CD8-positive, alpha-beta memory T cell (primary cell): Measurements from ENCODE around the gene SLC37A4. TPM values are rescaled to one million over a fixed set of nuclear protein-coding genes. Genes with fewer than 3 reads are reported as not detected.

ENCODE experiments used
- CTCF ChIA-PET: fragments of 350-600 bp; sonication (Branson Sonifier 250); formaldehyde crosslinking; loops from one replicate; lab custom pipeline; 2021; ENCODE audit warnings: antibody characterized with exemption; lab: Charles Lee
- POLR2A ChIA-PET: fragments of 350-600 bp; sonication (Branson Sonifier 250); formaldehyde crosslinking; loops from one replicate; lab custom pipeline; 2021; ENCODE audit warnings: antibody characterized with exemption; lab: Charles Lee
- DNase-seq, 5 donors: peaks; one replicate each; pipeline versions ENCODE4 v3.0.0 to v3.0.0-alpha.2; 2020 to 2022; ENCODE audit warnings: mixed read lengths in 1 of 5
- H3K27ac ChIP-seq: one replicate; pipeline ENCODE4 v1.7.0; 2013; ENCODE audit warnings: low read depth, mild to moderate bottlenecking, low read length, moderate library complexity
- H3K27me3 ChIP-seq: 2 replicates; pipeline ENCODE4 v1.7.0; 2013; ENCODE audit warnings: low read length, mild to moderate bottlenecking; ENCODE audit not compliant: insufficient read depth, poor library complexity, severe bottlenecking
- H3K36me3 ChIP-seq: 2 replicates; pipeline ENCODE4 v1.7.0; 2013; ENCODE audit warnings: mild to moderate bottlenecking, low read length, moderate library complexity; ENCODE audit not compliant: insufficient read depth
- H3K4me1 ChIP-seq: 2 replicates; pipeline ENCODE4 v1.7.0; 2013; ENCODE audit warnings: mild to moderate bottlenecking, low read length, moderate library complexity; ENCODE audit not compliant: insufficient read depth
- H3K4me3 ChIP-seq: 2 replicates; pipeline ENCODE4 v1.7.0; 2013; ENCODE audit warnings: mild to moderate bottlenecking, low read length
- H3K9me3 ChIP-seq: 2 replicates; pipeline ENCODE4 v1.7.0; 2013; ENCODE audit warnings: mild to moderate bottlenecking, low read length
- H3K27ac Mint-ChIP-seq, 8 donors: one replicate each; pipeline ENCODE4 v1.8.0; 2020 to 2021; ENCODE audit warnings: mixed read lengths in 8 of 8, mild to moderate bottlenecking in 6 of 8, inconsistent platforms in 3 of 8, moderate library complexity in 3 of 8
- H3K27me3 Mint-ChIP-seq, 2 donors: one replicate each; pipeline ENCODE4 v1.8.0; 2020 to 2021; ENCODE audit warnings: mixed read lengths in 2 of 2, mild to moderate bottlenecking in 1 of 2, moderate library complexity in 1 of 2
- H3K36me3 Mint-ChIP-seq, 3 donors: one replicate each; pipeline ENCODE4 v1.8.0; 2020 to 2021; ENCODE audit warnings: mixed read lengths in 3 of 3, inconsistent platforms in 1 of 3, mild to moderate bottlenecking in 1 of 3
- H3K4me1 Mint-ChIP-seq, 3 donors: one replicate each; pipeline ENCODE4 v1.8.0; 2020 to 2021; ENCODE audit warnings: mixed read lengths in 3 of 3, inconsistent platforms in 1 of 3, mild to moderate bottlenecking in 1 of 3
- H3K4me3 Mint-ChIP-seq, 7 donors: one replicate each; pipeline ENCODE4 v1.8.0; 2020 to 2021; ENCODE audit warnings: mixed read lengths in 7 of 7, mild to moderate bottlenecking in 6 of 7, moderate library complexity in 4 of 7, inconsistent platforms in 2 of 7
- H3K9me3 Mint-ChIP-seq, 5 donors: one replicate each; pipeline ENCODE4 v1.8.0; 2020 to 2022; ENCODE audit warnings: mixed read lengths in 5 of 5, mild to moderate bottlenecking in 3 of 5, moderate library complexity in 2 of 5, inconsistent platforms in 1 of 5
- polyA plus RNA-seq: library from polyadenylated mRNA; unstranded; fragments of 300-500 nt; fragmentation: Illumina TruSeq; gene quantifications from one replicate; pipeline ENCODE4 v1.2.3, GENCODE V29; 2021
- total RNA-seq, 2 experiments: library from RNA; stranded (reverse); gene quantifications; one replicate each; pipeline ENCODE4 v1.2.3, GENCODE V29; 2021

Gene SLC37A4
- total and polyA plus RNA-seq, 3 experiments from 2014 or later: 11.3 to 28.5 (median 22.7) TPM

GRCh38 chr11:118980191-118980881 lies 50.3 kb downstream of the SLC37A4 start:
- no peak for DNase-seq
- no peaks in the 10 kb centered on the region for H3K4me1 ChIP-seq
- POLR2A ChIA-PET: no interaction called here
- Mint-ChIP-seq H3K36me3 (no peaks in the 10 kb centered on the region), H3K9me3 (no peaks in the 10 kb centered on the region), H3K4me3 (no peak overlapping the region), H3K4me1 (no peaks in the 10 kb centered on the region), H3K27ac (no peak overlapping the region), H3K27me3 (peaks cover 6 to 20% of the 10 kb centered on the region in 2 donors)
- H3K27me3 ChIP-seq: no peaks in the 10 kb centered on the region
- H3K27ac ChIP-seq: peak overlapping the region; percentile 44
- no peaks in the 10 kb centered on the region for H3K9me3 ChIP-seq
- no peak overlapping the region for H3K4me3 ChIP-seq
- no peaks in the 10 kb centered on the region for H3K36me3 ChIP-seq
- CTCF ChIA-PET: no interaction called here

DNA sequence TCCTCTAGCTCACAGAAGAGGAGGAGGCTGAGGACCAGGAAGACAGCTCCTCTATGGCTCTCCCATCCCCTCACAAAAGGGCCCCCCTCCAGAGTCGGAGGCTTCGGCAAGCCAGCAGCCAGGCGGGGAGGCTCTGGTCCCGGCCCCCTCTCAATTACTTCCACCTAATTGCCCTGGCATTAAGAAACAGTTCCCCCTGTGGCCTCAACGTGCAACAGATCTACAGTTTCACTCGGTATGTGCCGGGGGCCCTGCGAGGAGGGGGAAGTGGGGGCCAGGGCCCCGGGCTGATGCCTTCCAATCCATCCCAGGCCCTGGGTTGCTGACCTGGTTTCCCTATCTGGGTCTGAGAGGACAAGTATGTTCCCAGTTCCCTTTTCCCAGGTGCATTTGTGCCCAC lies 51.2 kb downstream of the SLC37A4 start:
- no peak for DNase-seq
- Mint-ChIP-seq H3K27ac (no peak overlapping the region), H3K36me3 (peaks cover 0 to 4% (median 0%) of the 10 kb centered on the region in 3 donors), H3K27me3 (peaks cover 6 to 27% of the 10 kb centered on the region in 2 donors), H3K4me3 (no peak overlapping the region), H3K4me1 (no peaks in the 10 kb centered on the region), H3K9me3 (no peaks in the 10 kb centered on the region)
- Histone ChIP-seq H3K27ac (no peak overlapping the region), H3K9me3 (no peaks in the 10 kb centered on the region), H3K4me1 (no peaks in the 10 kb centered on the region), H3K4me3 (no peak overlapping the region), H3K27me3 (no peaks in the 10 kb centered on the region), H3K36me3 (no peaks in the 10 kb centered on the region)
- CTCF ChIA-PET: no interaction called here
- POLR2A ChIA-PET: no interaction called here

DNA sequence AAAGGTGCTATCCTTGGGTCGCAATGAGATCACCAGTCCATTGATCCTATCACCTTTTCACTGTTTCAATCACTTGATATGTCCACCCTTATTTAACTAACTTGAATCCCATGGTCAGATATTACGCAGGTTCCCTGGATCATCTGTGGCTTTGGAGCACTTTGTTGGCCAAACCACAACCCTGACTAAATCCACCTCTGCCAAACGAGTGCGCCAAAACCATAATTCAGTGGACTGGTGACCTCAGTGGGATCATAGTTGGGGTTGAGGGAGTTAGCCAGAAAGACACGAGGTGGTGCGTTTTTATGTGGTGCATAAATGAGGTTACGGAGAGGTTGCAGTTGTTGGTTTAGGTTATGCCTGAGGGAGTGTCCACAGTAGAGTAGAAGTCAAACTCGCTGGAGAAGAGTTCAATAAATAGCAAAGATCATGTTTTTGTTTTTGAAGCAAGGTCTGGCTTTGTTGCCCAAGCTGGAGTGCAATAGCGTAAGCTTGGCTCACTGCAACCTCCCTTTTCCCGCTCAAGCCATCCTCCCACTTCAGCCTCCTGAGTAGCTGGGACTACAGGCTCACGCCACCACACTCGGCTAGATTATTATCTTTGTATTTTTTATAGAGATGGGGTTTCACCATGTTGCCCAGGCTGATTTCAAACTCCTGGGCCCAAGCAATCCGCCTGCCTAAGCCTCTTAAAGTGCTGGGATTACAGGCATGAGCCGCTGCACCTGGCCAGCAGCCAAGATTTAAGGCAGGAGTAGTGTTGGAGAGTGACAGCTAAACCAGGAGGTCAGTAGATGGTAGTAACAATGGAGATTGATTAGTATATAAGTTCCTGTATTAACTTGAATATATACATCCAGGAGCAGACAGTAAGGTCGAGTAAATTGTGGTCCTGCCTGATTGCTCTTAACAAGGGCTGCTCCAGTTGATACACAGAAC lies 54.6 kb downstream of the SLC37A4 start:
- Histone ChIP-seq H3K9me3 (no peaks in the 10 kb centered on the region), H3K27me3 (no peaks in the 10 kb centered on the region), H3K4me3 (no peak overlapping the region), H3K27ac (no peak overlapping the region), H3K4me1 (no peaks in the 10 kb centered on the region), H3K36me3 (no peaks in the 10 kb centered on the region)
- POLR2A ChIA-PET: interaction anchor here (0.7 kb wide), 1 partner anchor 369 kb away, joined by 3 read pairs; the partner anchor contains the start of gene PHLDB1
- CTCF ChIA-PET: no interaction called here
- no peak for DNase-seq
- H3K4me3 Mint-ChIP-seq: no peak overlapping the region
- no peak overlapping the region for H3K27ac Mint-ChIP-seq
- no peaks in the 10 kb centered on the region for H3K9me3 Mint-ChIP-seq
- peaks cover 9 to 43% of the 10 kb centered on the region in 2 donors for H3K27me3 Mint-ChIP-seq
- peaks cover 0 to 4% (median 0%) of the 10 kb centered on the region in 3 donors for H3K36me3 Mint-ChIP-seq
- no peaks in the 10 kb centered on the region for H3K4me1 Mint-ChIP-seq

Other genes starting within 250 kb of the SLC37A4 start
- gene DDX6, start 239.7 kb downstream of the SLC37A4 start, total RNA-seq: 100 to 1,000 TPM; 187 to 189 TPM
- gene DDX6, start 239.7 kb downstream of the SLC37A4 start, polyA plus RNA-seq: 85.6 TPM
- gene CXCR5, start 147.0 kb downstream of the SLC37A4 start, total RNA-seq: 1 to 10 TPM; 5.8 to 6.3 TPM
- gene CXCR5, start 147.0 kb downstream of the SLC37A4 start, polyA plus RNA-seq: 4.5 TPM
- 10 to 100 TPM; 39.6 to 42.8 TPM for gene BCL9L, start 105.0 kb downstream of the SLC37A4 start, total RNA-seq
- 9.1 TPM for gene BCL9L, start 105.0 kb downstream of the SLC37A4 start, polyA plus RNA-seq
- under 1 TPM in 1 of 2 experiments, not detected in 1; 0.22 TPM for gene UPK2, start 74.6 kb downstream of the SLC37A4 start, total RNA-seq
- not detected for gene UPK2, start 74.6 kb downstream of the SLC37A4 start, polyA plus RNA-seq
- gene FOXR1, start 59.1 kb downstream of the SLC37A4 start, total RNA-seq: not detected
- gene FOXR1, start 59.1 kb downstream of the SLC37A4 start, polyA plus RNA-seq: not detected
- 10 to 100 TPM; 29.1 to 34.6 TPM for gene CENATAC, start 32.7 kb downstream of the SLC37A4 start, total RNA-seq
- 10.1 TPM for gene CENATAC, start 32.7 kb downstream of the SLC37A4 start, polyA plus RNA-seq
- gene RPS25, start 12.5 kb downstream of the SLC37A4 start, total RNA-seq: 1,000 to 10,000 TPM; 1,415 to 1,447 TPM
- 4,526 TPM for gene RPS25, start 12.5 kb downstream of the SLC37A4 start, polyA plus RNA-seq
- gene TRAPPC4, start 12.1 kb downstream of the SLC37A4 start, total RNA-seq: 100 to 1,000 TPM; 154 TPM
- gene TRAPPC4, start 12.1 kb downstream of the SLC37A4 start, polyA plus RNA-seq: 125 TPM
- 100 to 1,000 TPM; 181 TPM for gene HYOU1, start 26.3 kb upstream of the SLC37A4 start, total RNA-seq
- 33.4 TPM for gene HYOU1, start 26.3 kb upstream of the SLC37A4 start, polyA plus RNA-seq
- gene VPS11, start 36.9 kb upstream of the SLC37A4 start, total RNA-seq: 10 to 100 TPM; 25.3 to 26.0 TPM
- 51.5 TPM for gene VPS11, start 36.9 kb upstream of the SLC37A4 start, polyA plus RNA-seq
- 10 to 100 TPM; 35.5 to 38.4 TPM for gene HMBS, start 54.0 kb upstream of the SLC37A4 start, total RNA-seq
- gene HMBS, start 54.0 kb upstream of the SLC37A4 start, polyA plus RNA-seq: 21.8 TPM
- 10 to 100 TPM; 69.7 to 78.6 TPM for gene DPAGT1, start 71.0 kb upstream of the SLC37A4 start, total RNA-seq
- gene DPAGT1, start 71.0 kb upstream of the SLC37A4 start, polyA plus RNA-seq: 45.7 TPM
- gene C2CD2L, start 76.5 kb upstream of the SLC37A4 start, total RNA-seq: 10 to 100 TPM; 26.3 to 26.5 TPM
- 9.9 TPM for gene C2CD2L, start 76.5 kb upstream of the SLC37A4 start, polyA plus RNA-seq
- 10 to 100 TPM; 26.8 to 29.1 TPM for gene HINFP, start 90.7 kb upstream of the SLC37A4 start, total RNA-seq
- gene HINFP, start 90.7 kb upstream of the SLC37A4 start, polyA plus RNA-seq: 14.6 TPM
- gene ABCG4, start 118.2 kb upstream of the SLC37A4 start, total RNA-seq: under 1 TPM; 0.11 to 0.18 TPM
- not detected for gene ABCG4, start 118.2 kb upstream of the SLC37A4 start, polyA plus RNA-seq
- gene NLRX1, start 137.8 kb upstream of the SLC37A4 start, total RNA-seq: 10 to 100 TPM; 16.1 to 16.7 TPM
- 11.3 TPM for gene NLRX1, start 137.8 kb upstream of the SLC37A4 start, polyA plus RNA-seq
- gene NHERF4, start 154.6 kb upstream of the SLC37A4 start, total RNA-seq: under 1 TPM in 1 of 2 experiments, not detected in 1; 0.42 TPM
- not detected for gene NHERF4, start 154.6 kb upstream of the SLC37A4 start, polyA plus RNA-seq
- 10 to 100 TPM; 25.9 to 26.1 TPM for gene CBL, start 175.5 kb upstream of the SLC37A4 start, total RNA-seq
- gene CBL, start 175.5 kb upstream of the SLC37A4 start, polyA plus RNA-seq: 10.4 TPM